ENCODE results near the gene DIP2C.
"Not testable (repeated sequence)": the region's sequence is repeated elsewhere in the genome, so short reads cannot be mapped to it uniquely, and the experiment has no call there.

DIP2C gene

DNA sequence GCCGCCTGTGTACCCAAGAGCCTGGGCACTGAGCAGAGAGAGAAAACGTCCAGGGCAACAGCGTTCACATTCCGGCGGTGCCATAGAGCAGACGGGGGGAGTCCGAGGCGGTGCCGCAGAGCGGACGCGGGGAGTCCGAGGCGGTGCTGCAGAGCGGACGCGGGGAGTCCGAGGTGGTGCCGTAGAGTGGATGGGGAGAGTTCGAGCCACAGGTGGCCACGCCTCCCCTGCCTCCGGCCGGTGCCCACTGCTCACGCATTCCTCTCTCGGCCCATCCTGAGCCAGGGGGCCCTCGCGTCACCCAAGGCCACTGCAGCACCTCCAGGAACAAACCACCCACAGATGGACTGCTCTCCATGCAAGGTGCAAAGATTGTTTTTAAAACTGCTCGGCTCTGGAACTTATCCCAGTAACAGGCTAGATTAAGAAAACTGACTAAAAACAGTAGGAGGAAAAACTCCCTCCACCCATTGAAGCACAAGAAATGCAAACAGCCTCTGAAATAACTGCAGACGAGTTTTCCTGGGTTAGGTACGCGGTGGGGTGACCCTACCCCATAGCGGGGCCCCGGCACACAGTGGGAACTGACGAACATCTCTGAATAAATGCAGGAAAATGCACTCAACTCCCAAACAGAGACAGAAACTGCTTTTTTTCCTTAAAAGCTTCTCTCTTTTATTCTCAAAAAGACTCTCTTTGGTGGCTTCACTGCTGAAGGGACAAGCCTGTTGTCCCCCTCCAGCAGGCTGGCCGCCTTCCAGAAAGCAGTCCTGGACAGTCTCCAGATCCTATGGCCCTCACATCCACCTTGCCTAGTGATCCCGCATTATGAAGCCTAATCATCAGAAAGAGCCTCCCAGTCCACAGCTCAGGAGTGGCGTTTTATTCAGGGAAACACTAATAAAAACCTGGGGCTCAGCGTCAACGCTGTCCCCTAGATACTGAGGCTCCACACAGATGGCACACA is 55.9 kb downstream of the DIP2C start:
- no peak for DNase-seq (ENCODE audit: low spot score)
- in situ Hi-C loops (cut with MboI; ENCODE audit: low sequenced_read_pairs, unreplicated experiment), result no loop called here
- TF ChIP-seq CTCF (IDR thresholded peaks at IDR 0.05; ENCODE audit: borderline replicate concordance, control extremely low read depth, extremely low read depth, insufficient read depth, missing control alignments), result no peak

DNA sequence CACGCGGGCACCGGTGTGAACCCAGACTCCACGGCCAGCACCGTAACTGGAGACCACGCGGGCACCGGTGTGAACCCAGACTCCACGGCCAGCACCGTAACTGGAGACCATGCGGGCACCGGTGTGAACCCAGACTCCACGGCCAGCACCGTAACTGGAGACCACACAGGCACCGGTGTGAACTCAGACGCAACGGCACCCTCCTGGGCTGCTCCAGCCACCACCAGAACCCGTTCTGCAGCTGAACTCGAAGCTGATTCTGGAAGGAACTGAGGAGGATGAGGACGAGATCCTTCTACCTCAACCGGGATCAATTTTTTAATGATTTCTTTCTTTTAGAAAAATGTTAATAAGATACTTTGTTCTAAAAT is 56.7 kb downstream of the DIP2C start:
- DNase-seq (ENCODE audit: low spot score); in situ Hi-C loops (cut with MboI; ENCODE audit: low sequenced_read_pairs, unreplicated experiment): not testable (repeated sequence)

DNA sequence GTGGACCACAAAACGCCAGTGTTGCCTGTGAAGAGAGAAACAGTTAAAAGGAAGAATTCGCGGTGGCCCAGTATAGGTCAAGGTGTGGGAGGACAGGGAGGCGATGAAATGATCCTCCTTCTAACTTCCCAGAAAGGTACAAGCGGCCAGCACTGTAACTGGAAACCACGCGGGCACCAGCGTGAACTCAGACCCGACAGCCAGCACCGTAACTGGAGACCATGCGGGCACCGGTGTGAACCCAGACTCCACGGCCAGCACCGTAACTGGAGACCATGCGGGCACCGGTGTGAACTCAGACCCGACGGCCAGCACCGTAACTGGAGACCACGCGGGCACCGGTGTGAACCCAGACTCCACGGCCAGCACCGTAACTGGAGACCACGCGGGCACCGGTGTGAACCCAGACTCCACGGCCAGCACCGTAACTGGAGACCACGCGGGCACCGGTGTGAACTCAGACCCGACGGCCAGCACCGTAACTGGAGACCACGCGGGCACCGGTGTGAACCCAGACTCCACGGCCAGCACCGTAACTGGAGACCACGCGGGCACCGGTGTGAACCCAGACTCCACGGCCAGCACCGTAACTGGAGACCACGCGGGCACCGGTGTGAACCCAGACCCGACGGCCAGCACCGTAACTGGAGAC is 57.2 kb downstream of the DIP2C start:
- DNase-seq (ENCODE audit: low spot score); in situ Hi-C loops (cut with MboI; ENCODE audit: low sequenced_read_pairs, unreplicated experiment): not testable (repeated sequence)

DNA sequence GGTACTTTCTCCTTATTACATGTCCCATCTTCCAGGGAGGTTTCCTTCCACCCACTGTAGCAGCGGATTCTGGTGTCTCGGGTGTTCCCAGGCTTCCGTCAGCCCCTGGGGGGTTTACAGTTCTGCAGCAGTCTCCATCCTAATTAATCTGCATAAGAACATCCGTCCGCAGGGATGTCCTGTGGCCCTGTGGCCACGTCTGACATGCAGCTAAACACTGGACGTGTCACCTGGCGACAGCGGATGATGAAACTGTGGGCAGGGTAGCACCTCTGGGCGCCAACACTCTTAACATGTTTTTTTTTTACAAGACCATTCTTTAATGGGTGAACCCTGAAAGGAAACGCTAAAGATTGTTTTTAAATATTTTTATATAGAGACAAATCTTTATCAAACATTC is 58.2 kb downstream of the DIP2C start:
- no peak for DNase-seq (ENCODE audit: low spot score)
- no peak for TF ChIP-seq CTCF (IDR thresholded peaks at IDR 0.05; ENCODE audit: borderline replicate concordance, control extremely low read depth, extremely low read depth, insufficient read depth, missing control alignments)
- in situ Hi-C loops (cut with MboI; ENCODE audit: low sequenced_read_pairs, unreplicated experiment), result no loop called here

DNA sequence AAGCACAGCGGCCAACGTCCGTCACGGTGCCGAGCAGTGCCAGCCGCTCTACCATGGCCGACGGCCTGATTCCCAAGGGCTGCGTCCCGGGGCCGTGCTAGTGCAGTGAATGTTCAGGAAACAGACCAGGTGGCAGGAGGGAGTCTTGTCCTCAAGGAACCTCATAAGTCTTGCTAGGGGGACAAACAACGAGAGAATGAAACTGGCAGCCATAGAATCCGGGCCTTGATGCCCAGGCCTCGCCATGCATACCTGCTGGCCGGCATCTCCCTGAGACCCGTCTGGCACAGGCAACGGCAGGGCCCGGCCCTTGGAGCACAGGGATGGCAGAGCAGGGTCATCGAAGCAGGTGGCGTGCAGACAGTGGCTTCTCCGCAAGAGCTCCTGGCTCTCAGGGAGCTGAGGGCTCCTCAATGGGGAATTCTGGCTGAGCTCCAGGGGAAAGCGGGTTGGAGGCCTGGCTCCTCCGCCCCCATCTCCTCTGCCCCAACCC is 58.8 kb downstream of the DIP2C start:
- in situ Hi-C loops (cut with MboI; ENCODE audit: low sequenced_read_pairs, unreplicated experiment), result no loop called here
- no peak for TF ChIP-seq CTCF (IDR thresholded peaks at IDR 0.05; ENCODE audit: borderline replicate concordance, control extremely low read depth, extremely low read depth, insufficient read depth, missing control alignments)
- DNase-seq (ENCODE audit: low spot score), result no peak

DNA sequence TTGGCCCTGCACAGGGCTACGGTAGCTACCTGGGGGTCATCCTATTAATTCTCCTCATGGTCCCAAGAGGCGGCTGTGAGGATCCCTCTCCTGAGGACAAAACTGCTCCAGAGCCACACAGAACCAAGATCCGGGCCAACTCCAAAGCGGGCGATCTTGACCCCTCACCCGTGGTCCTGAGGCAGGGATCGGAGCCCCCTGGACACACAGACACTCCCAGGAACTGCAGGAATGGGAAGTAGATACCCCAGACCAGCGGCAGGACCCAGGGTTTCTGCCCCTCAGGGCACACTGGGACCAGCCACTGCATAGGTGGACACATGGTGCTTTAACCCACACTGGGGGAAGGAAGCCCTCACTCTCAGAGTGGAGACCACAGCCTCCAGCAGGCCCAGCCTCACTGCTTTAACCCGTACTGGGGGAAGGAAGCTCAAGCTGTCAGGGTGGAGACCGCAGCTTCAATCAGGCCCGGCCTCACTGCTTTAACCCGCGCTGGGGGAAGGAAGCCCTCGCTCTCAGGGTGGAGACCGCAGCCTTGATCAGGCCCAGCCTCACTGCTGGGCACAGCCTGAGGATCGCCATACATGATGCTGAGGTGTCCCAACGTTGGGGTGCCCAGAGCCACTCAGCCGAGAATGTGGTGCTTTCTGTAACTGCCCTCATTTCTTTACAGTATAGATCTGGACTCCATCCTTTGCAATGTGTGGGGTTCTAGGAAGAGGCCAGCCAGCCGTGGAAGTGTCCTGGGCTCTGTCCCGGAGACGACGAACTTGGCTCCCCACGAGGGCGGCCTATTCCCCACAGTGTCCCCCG is 60.1 kb downstream of the DIP2C start:
- in situ Hi-C loops (cut with MboI; ENCODE audit: low sequenced_read_pairs, unreplicated experiment), result no loop called here
- no peak for TF ChIP-seq CTCF (IDR thresholded peaks at IDR 0.05; ENCODE audit: borderline replicate concordance, control extremely low read depth, extremely low read depth, insufficient read depth, missing control alignments)
- DNase-seq (ENCODE audit: low spot score), result no peak

GRCh38 chr10:628386-629045 is 61.0 kb downstream of the DIP2C start:
- in situ Hi-C loops (cut with MboI; ENCODE audit: low sequenced_read_pairs, unreplicated experiment), result no loop called here
- DNase-seq (ENCODE audit: low spot score), result no peak
- TF ChIP-seq CTCF (IDR thresholded peaks at IDR 0.05; ENCODE audit: borderline replicate concordance, control extremely low read depth, extremely low read depth, insufficient read depth, missing control alignments), result no peak

Data from GM13976 (cell line).